OCI-LY7 (cell line): ENCODE results near the gene OTOP3.

Experiments used
- EZH2phosphoT487 ChIP-seq: fragments of 200-600 bp; sonication (generic); IDR thresholded peaks from 2 replicates; pipeline ENCODE4 v1.6.1; 2018; ENCODE audit warnings: low read depth, borderline replicate concordance, mild to moderate bottlenecking, mixed run types, antibody characterized with exemption, low read length, moderate library complexity, mixed read lengths
- TF ChIP-seq, protein P1 (sequence below): fragments of 200-600 bp; sonication (generic); conservative IDR thresholded peaks from 2 replicates; pipeline ENCODE4 v1.5.1; 2014; ENCODE audit warnings: mild to moderate bottlenecking, antibody characterized with exemption, low read length, moderate library complexity, mixed read lengths

DNA sequence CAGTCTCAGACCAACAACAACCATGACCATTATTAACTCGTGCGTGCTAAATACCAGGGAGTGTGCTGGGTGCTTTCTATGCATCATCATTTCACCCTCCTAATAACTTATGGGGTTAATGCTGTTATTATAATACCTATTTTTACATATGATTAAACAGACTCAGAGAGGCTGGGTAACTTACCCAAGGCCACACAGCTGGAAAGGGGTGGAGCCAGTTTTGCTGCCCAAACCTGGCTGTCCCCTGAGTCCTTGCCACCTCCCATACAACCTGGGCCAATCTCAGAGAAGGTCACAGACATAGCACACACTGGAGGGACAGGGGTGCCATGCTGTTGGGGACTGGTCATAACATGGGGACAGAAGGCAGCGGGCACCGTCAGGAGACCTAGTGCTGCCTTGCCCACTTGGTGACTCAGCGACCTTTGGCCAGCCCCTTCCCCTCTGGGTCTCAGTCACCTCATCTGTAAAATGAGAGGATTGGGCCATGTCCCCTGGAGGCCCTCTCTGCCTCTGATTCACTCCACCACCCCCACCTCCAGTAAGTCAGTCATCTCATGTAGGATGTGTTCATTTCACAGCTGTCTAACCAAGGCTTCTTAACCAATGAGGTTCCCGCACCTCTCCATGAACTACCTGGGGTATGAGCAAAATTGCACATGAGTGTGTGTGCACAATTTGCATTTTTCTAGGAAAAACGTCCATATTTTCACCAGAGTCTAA is 30.9 kb upstream of the OTOP3 start:
- no peak for TF ChIP-seq EZH2phosphoT487
- TF ChIP-seq, protein P1, sequence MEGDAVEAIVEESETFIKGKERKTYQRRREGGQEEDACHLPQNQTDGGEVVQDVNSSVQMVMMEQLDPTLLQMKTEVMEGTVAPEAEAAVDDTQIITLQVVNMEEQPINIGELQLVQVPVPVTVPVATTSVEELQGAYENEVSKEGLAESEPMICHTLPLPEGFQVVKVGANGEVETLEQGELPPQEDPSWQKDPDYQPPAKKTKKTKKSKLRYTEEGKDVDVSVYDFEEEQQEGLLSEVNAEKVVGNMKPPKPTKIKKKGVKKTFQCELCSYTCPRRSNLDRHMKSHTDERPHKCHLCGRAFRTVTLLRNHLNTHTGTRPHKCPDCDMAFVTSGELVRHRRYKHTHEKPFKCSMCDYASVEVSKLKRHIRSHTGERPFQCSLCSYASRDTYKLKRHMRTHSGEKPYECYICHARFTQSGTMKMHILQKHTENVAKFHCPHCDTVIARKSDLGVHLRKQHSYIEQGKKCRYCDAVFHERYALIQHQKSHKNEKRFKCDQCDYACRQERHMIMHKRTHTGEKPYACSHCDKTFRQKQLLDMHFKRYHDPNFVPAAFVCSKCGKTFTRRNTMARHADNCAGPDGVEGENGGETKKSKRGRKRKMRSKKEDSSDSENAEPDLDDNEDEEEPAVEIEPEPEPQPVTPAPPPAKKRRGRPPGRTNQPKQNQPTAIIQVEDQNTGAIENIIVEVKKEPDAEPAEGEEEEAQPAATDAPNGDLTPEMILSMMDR: no peak
